Suppressor macrophage treated with lipopolysaccharide for 4 hours (primary cell): Measurements from ENCODE around the gene GRK3.
"Not testable (repeated sequence)": the region's sequence is repeated elsewhere in the genome, so short reads cannot be mapped to it uniquely, and the experiment has no call there.

Source experiments
- DNase-seq: peaks from one replicate; pipeline ENCODE4 v3.0.0-alpha.2; 2020

The GRK3 gene

GRCh38 chr22:25552405-25552804, 12.1 kb upstream of the GRK3 start:
- DNase-seq = not testable (repeated sequence)

- no peak for DNase-seq
Measured at GRCh38 chr22:25553131-25553530, 11.3 kb upstream of the GRK3 start.

- no peak for DNase-seq
Measured at GRCh38 chr22:25554238-25554671, 10.2 kb upstream of the GRK3 start.

- DNase-seq = no peak
Measured at GRCh38 chr22:25554689-25555088, 9.8 kb upstream of the GRK3 start.

GRCh38 chr22:25555586-25555985, 8.9 kb upstream of the GRK3 start:
- DNase-seq = no peak

GRCh38 chr22:25557218-25557617, 7.3 kb upstream of the GRK3 start:
- DNase-seq = no peak

GRCh38 chr22:25558341-25558740, 6.1 kb upstream of the GRK3 start:
- no peak for DNase-seq

- DNase-seq = not testable (repeated sequence)
Measured at GRCh38 chr22:25559910-25560309, 4.6 kb upstream of the GRK3 start.

GRCh38 chr22:25561182-25561581, 3.3 kb upstream of the GRK3 start:
- DNase-seq = not testable (repeated sequence)

- peak; percentile 56 for DNase-seq
Measured at GRCh38 chr22:25561927-25562326, 2.5 kb upstream of the GRK3 start.

GRCh38 chr22:25562966-25563760, 1.3 kb upstream of the GRK3 start:
- DNase-seq = peak; percentile 80

GRCh38 chr22:25563761-25564319, 635 bp upstream of the GRK3 start:
- DNase-seq = peak; percentile 96

- peak; percentile 50 for DNase-seq
Measured at GRCh38 chr22:25564979-25565677, 653 bp downstream of the GRK3 start.

GRCh38 chr22:25566186-25566897, 1.9 kb downstream of the GRK3 start:
- peak; percentile 63 for DNase-seq

GRCh38 chr22:25566898-25567235, 2.4 kb downstream of the GRK3 start:
- DNase-seq = peak; percentile 87

GRCh38 chr22:25567251-25567675, 2.8 kb downstream of the GRK3 start:
- DNase-seq = peak; percentile 67

- peak; percentile 55 for DNase-seq
Measured at GRCh38 chr22:25568066-25568465, 3.6 kb downstream of the GRK3 start.

- no peak for DNase-seq
Measured at GRCh38 chr22:25569361-25569760, 4.9 kb downstream of the GRK3 start.

- peak; percentile 48 for DNase-seq
Measured at GRCh38 chr22:25569983-25570382, 5.5 kb downstream of the GRK3 start.

GRCh38 chr22:25570486-25570885, 6.0 kb downstream of the GRK3 start:
- peak; percentile 56 for DNase-seq

- DNase-seq = not testable (repeated sequence)
Measured at GRCh38 chr22:25571969-25572707, 7.7 kb downstream of the GRK3 start.

GRCh38 chr22:25572708-25573171, 8.3 kb downstream of the GRK3 start:
- DNase-seq = peak; percentile 44
